Natural killer cell (primary cell): Measurements from ENCODE around the gene ZBED4. TPM values are rescaled to one million over a fixed set of nuclear protein-coding genes. Genes with fewer than 3 reads are reported as not detected.

ENCODE experiments used
- ATAC-seq, 3 donors: fragments of 150-1000 bp in 2 of 3; fragments of 200-7000 bp in 1 of 3; cut with Tn5 transposase; 1 replicate in 1 of 3; 2 replicates in 2 of 3; pipeline ENCODE4 v1.10.0; 2021; ENCODE audit warnings: mild to moderate bottlenecking in 2 of 3, moderate library complexity in 2 of 3
- DNase-seq, 2 donors: peaks; one replicate each; pipeline versions ENCODE4 v3.0.0 to v3.0.0-alpha.2; 2013 to 2021; ENCODE audit warnings: mixed read lengths in 1 of 2
- H3K27ac ChIP-seq: one replicate; pipeline ENCODE4 v1.5.1; 2013; ENCODE audit warnings: mild to moderate bottlenecking, low read length
- H3K27me3 ChIP-seq: one replicate; pipeline ENCODE4 v1.6.1; 2013; ENCODE audit warnings: low read length; ENCODE audit not compliant: control insufficient read depth, insufficient read depth
- H3K36me3 ChIP-seq: one replicate; pipeline ENCODE4 v1.6.1; 2013; ENCODE audit warnings: low read length; ENCODE audit not compliant: control insufficient read depth, insufficient read depth
- H3K4me1 ChIP-seq: one replicate; pipeline ENCODE4 v1.6.1; 2013; ENCODE audit warnings: low read length; ENCODE audit not compliant: control insufficient read depth, insufficient read depth
- H3K4me3 ChIP-seq: one replicate; pipeline ENCODE4 v1.5.1; 2013; ENCODE audit warnings: low read length
- H3K9me3 ChIP-seq: one replicate; pipeline ENCODE4 v1.6.1; 2013; ENCODE audit warnings: low read length; ENCODE audit not compliant: control insufficient read depth, insufficient read depth
- H3K27ac Mint-ChIP-seq, 2 donors: one replicate each; pipeline ENCODE4 v1.8.0; 2022; ENCODE audit warnings: mild to moderate bottlenecking in 2 of 2, mixed read lengths in 2 of 2, moderate library complexity in 1 of 2
- H3K27me3 Mint-ChIP-seq, 2 donors: one replicate each; pipeline ENCODE4 v1.8.0; 2022; ENCODE audit warnings: low read depth in 2 of 2, mixed read lengths in 2 of 2
- H3K36me3 Mint-ChIP-seq: one replicate; pipeline ENCODE4 v1.8.0; 2022; ENCODE audit warnings: mixed read lengths
- H3K4me1 Mint-ChIP-seq, 2 donors: one replicate each; pipeline ENCODE4 v1.8.0; 2022; ENCODE audit warnings: mixed read lengths in 2 of 2
- H3K4me3 Mint-ChIP-seq: one replicate; pipeline ENCODE4 v1.8.0; 2022; ENCODE audit warnings: mild to moderate bottlenecking, moderate library complexity, mixed read lengths
- H3K9me3 Mint-ChIP-seq, 2 donors: one replicate each; pipeline ENCODE4 v1.8.0; 2022; ENCODE audit warnings: mixed read lengths in 2 of 2
- WGBS: methylation state at CpG from one replicate; pipeline ENCODE4 v1.1.7; 2013; ENCODE audit warnings: missing lambda C conversion rate; ENCODE audit not compliant: insufficient coverage; 5-methylcytosine and 5-hydroxymethylcytosine counted together
- intact Hi-C: fragments of 100-400 bp; cut with micrococcal nuclease; formaldehyde crosslinking; loops from one replicate; pipeline ENCODE4 v1.14.2; 2022
- total RNA-seq, 4 donors: library from RNA; stranded (reverse); fragments of 120-200 nt in 1 of 4; gene quantifications; one replicate each; pipeline versions ENCODE4 v1.2.3 to v1.2.4, GENCODE V29; 2013 to 2022
- TF ChIP-seq, protein P1 (sequence below): fragments of 200-600 bp; IDR thresholded peaks from one replicate; pipeline ENCODE4 v1.8.0; 2022; ENCODE audit warnings: antibody characterized with exemption

Gene ZBED4
- total RNA-seq, 3 donors from 2014 or later (not counting 1 experiment from before 2014, with no cell fraction given), result 21.1 to 24.5 (median 22.7) TPM

DNA sequence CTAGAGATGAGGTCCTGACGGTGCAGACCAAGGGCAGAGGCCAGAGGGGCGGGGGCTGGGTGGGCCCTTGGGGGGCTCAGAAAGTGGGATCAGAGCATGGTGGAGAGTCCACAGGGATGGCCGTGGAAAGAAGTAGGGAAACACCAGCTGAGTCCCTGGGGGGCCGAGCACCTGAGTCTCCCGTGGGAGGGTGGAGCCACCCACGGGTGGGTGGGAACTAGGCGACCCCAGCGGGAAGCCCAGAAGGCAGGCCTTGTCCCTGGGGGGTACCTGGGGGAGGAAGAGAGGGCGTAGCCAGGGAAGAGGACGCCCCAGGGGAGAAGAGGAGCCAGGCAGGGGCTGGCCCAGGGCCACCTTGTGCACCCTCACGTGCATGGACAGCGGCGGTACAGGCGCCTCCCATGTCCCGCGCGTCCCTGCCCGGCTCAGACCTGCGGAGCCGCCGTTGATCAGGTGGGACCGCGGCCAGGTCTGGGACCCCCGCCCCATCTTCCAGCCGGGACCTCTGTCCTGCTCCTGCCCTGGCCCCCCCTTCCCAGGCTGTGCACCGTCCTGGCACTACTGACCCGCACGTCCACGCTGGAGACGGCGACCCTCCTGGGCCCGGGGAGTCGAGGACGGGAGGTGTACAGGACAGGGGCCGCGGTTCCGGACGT is 75.0 kb downstream of the ZBED4 start:
- Histone ChIP-seq H3K4me3 (no peak overlapping the region), H3K27me3 (no peaks in the 10 kb centered on the region), H3K36me3 (no peaks in the 10 kb centered on the region), H3K9me3 (no peaks in the 10 kb centered on the region), H3K27ac (no peak overlapping the region), H3K4me1 (peaks cover 50% of the 10 kb centered on the region)
- intact Hi-C loops, result no loop called here
- ATAC-seq (no peak), DNase-seq (no peak)
- H3K9me3 Mint-ChIP-seq, result no peaks in the 10 kb centered on the region
- H3K27ac Mint-ChIP-seq, result no peak overlapping the region
- H3K4me3 Mint-ChIP-seq, result no peak overlapping the region
- no peaks in the 10 kb centered on the region for H3K36me3 Mint-ChIP-seq
- H3K4me1 Mint-ChIP-seq, result peaks cover 25 to 26% of the 10 kb centered on the region in 2 donors
- TF ChIP-seq, protein P1, sequence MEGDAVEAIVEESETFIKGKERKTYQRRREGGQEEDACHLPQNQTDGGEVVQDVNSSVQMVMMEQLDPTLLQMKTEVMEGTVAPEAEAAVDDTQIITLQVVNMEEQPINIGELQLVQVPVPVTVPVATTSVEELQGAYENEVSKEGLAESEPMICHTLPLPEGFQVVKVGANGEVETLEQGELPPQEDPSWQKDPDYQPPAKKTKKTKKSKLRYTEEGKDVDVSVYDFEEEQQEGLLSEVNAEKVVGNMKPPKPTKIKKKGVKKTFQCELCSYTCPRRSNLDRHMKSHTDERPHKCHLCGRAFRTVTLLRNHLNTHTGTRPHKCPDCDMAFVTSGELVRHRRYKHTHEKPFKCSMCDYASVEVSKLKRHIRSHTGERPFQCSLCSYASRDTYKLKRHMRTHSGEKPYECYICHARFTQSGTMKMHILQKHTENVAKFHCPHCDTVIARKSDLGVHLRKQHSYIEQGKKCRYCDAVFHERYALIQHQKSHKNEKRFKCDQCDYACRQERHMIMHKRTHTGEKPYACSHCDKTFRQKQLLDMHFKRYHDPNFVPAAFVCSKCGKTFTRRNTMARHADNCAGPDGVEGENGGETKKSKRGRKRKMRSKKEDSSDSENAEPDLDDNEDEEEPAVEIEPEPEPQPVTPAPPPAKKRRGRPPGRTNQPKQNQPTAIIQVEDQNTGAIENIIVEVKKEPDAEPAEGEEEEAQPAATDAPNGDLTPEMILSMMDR, result no peak
- no peaks in the 10 kb centered on the region for H3K27me3 Mint-ChIP-seq
- 64% methylated on average over 38 of the region's 38 CpGs for WGBS

DNA sequence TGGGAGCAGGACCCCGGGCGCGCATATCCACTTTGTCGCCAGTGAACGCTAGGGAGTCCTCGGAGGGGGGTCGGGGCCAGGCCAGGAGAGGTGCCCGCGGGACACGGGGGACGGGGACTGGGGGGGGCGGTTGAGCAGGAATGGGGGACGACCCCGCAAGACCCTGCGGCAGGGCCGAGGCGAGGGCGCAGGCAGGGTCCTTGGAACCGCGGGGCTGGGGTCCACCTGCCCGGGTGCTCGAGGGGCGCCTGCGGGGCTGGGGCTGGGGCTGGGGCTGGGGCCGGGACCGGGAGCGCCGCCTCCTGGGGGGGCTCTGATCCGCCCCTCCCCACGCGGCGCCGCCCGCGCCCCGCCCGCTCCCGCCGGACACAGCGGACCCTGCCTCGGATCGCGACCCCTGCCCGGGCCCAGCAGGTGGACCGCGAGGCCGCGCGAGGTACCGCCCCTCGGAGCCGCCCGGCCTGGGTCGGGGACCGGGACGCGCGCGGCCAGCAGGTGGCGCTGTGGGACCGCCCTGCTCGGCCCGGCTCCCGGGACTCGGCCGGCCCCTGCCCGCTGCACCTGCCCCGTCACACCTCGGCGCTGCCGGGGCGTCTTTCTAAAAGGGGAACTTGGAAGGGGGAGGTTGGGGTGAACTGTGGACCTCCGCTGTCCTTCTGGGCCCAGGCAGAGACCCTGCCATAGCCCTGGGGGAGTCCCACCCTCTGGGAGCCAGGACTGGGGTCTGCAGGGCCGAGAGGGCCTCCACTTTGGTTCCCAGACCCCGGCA is 75.8 kb downstream of the ZBED4 start:
- H3K27ac ChIP-seq, result peak overlapping the region; percentile 63
- no peak overlapping the region for H3K4me3 ChIP-seq
- peaks cover 57% of the 10 kb centered on the region for H3K4me1 ChIP-seq
- no peak overlapping the region for H3K4me3 Mint-ChIP-seq
- H3K27ac Mint-ChIP-seq, result no peak overlapping the region
- H3K9me3 ChIP-seq, result no peaks in the 10 kb centered on the region
- H3K27me3 Mint-ChIP-seq, result no peaks in the 10 kb centered on the region
- intact Hi-C loops, result no loop called here
- DNase-seq, result peak; percentile 81 to 87
- TF ChIP-seq, protein P1, result peak; percentile 89
- peaks cover 26 to 30% of the 10 kb centered on the region in 2 donors for H3K4me1 Mint-ChIP-seq
- no peaks in the 10 kb centered on the region for H3K9me3 Mint-ChIP-seq
- no peaks in the 10 kb centered on the region for H3K36me3 Mint-ChIP-seq
- peak; percentile 49 to 79 (median 56) for ATAC-seq
- no peaks in the 10 kb centered on the region for H3K27me3 ChIP-seq
- H3K36me3 ChIP-seq, result no peaks in the 10 kb centered on the region
- 4% methylated on average over 75 of the region's 75 CpGs for WGBS

DNA sequence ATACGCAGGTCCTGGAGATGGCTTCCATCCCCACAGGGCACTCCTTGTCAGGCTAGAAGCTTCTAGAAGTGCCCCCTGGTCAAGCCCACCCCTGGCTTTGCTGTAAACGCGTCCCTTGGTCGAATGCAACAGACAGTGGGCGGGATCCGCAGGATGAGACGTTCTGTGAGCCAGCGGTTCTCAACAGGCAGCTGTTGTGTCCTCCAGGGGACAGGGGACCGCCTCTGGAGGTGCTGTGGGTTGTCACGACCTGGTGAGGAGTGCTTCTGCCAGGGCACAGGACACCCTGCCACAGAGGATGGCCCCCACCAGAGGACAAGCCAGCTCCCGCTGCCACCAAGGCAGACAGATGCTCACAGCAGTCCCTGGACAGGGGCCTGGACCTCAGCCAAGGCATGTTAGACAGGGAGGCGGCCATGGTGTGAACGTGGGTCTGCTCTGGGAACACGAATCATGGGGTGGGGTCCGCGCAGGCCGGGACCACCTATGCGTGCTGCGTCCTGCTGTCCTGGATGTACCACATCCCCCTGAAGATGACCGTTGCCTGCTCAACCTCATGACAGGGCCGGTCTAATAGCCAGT is 76.4 kb downstream of the ZBED4 start:
- Histone ChIP-seq H3K36me3 (no peaks in the 10 kb centered on the region), H3K27ac (peak overlapping the region; percentile 63), H3K27me3 (no peaks in the 10 kb centered on the region), H3K4me3 (no peak overlapping the region), H3K4me1 (peaks cover 61% of the 10 kb centered on the region), H3K9me3 (no peaks in the 10 kb centered on the region)
- intact Hi-C loops, result loop anchor here (2.0 to 5.0 kb wide), 2 partner anchors 42 to 279 kb away; no protein-coding TSS in a partner anchor
- TF ChIP-seq, protein P1, result no peak
- no peaks in the 10 kb centered on the region for H3K9me3 Mint-ChIP-seq
- ATAC-seq (no peak), DNase-seq (peak in 1 of 2 donors; percentile 44)
- 83% methylated on average over 21 of the region's 21 CpGs for WGBS
- no peaks in the 10 kb centered on the region for H3K36me3 Mint-ChIP-seq
- peaks cover 24 to 28% of the 10 kb centered on the region in 2 donors for H3K4me1 Mint-ChIP-seq
- peak overlapping the region in 1 of 2 donors; percentile 73 for H3K27ac Mint-ChIP-seq
- no peaks in the 10 kb centered on the region for H3K27me3 Mint-ChIP-seq
- H3K4me3 Mint-ChIP-seq, result no peak overlapping the region
